GM19395 (cell line): ENCODE measurements around the gene HTR1B.

ENCODE experiments used
- ATAC-seq: cut with Tn5 transposase; IDR thresholded peaks from one replicate; pipeline ENCODE4 v1.9.1; 2021; ENCODE audit warnings: mild to moderate bottlenecking, moderate library complexity; ENCODE audit not compliant: unreplicated experiment

Gene HTR1B

GRCh38 chr6:77456531-77457248, 6.6 kb downstream of the HTR1B start:
- no peak for ATAC-seq

- ATAC-seq = no peak
Observed at GRCh38 chr6:77455271-77455670, 8.0 kb downstream of the HTR1B start.

- no peak for ATAC-seq
Observed at GRCh38 chr6:77454386-77454785, 8.9 kb downstream of the HTR1B start.

GRCh38 chr6:77451466-77451865, 11.8 kb downstream of the HTR1B start:
- ATAC-seq = no peak

GRCh38 chr6:77450924-77451323, 12.4 kb downstream of the HTR1B start:
- ATAC-seq = no peak

GRCh38 chr6:77448546-77448945, 14.7 kb downstream of the HTR1B start:
- no peak for ATAC-seq

GRCh38 chr6:77447254-77447653, 16.0 kb downstream of the HTR1B start:
- no peak for ATAC-seq

GRCh38 chr6:77446249-77446648, 17.0 kb downstream of the HTR1B start:
- ATAC-seq = no peak

- no peak for ATAC-seq
Observed at GRCh38 chr6:77445214-77445613, 18.1 kb downstream of the HTR1B start.

- no peak for ATAC-seq
Observed at GRCh38 chr6:77440206-77440976, 22.9 kb downstream of the HTR1B start.

GRCh38 chr6:77433888-77434287, 29.4 kb downstream of the HTR1B start:
- ATAC-seq = no peak

GRCh38 chr6:77430504-77430903, 32.8 kb downstream of the HTR1B start:
- ATAC-seq = no peak

GRCh38 chr6:77425671-77426070, 37.6 kb downstream of the HTR1B start:
- no peak for ATAC-seq

- no peak for ATAC-seq
Observed at GRCh38 chr6:77425216-77425615, 38.1 kb downstream of the HTR1B start.

- ATAC-seq = no peak
Observed at GRCh38 chr6:77424761-77425160, 38.5 kb downstream of the HTR1B start.

- ATAC-seq = no peak
Observed at GRCh38 chr6:77416839-77417238, 46.5 kb downstream of the HTR1B start.

GRCh38 chr6:77415706-77416105, 47.6 kb downstream of the HTR1B start:
- ATAC-seq = peak; percentile 52
